ENCODE measurements around the gene TENM3. TPM values are rescaled to one million over a fixed set of nuclear protein-coding genes. Genes with fewer than 3 reads are reported as not detected.

TENM3 gene
- total RNA-seq, 1 experiment from 2014 or later, result 57.4 TPM

- H3K36me3 ChIP-seq, result no peaks in the 10 kb centered on the region
- no peak overlapping the region for H3K27ac ChIP-seq
- no peaks in the 10 kb centered on the region for H3K9me3 ChIP-seq (replicated peaks)
- H3K4me1 ChIP-seq, result no peaks in the 10 kb centered on the region
- no peak overlapping the region for H3K4me3 ChIP-seq
- H3K27me3 ChIP-seq, result no peaks in the 10 kb centered on the region
- no peak for DNase-seq
Observed at GRCh38 chr4:182574706-182575105, 331.5 kb downstream of the TENM3 start.

GRCh38 chr4:182575225-182575624 lies 332.0 kb downstream of the TENM3 start:
- Histone ChIP-seq H3K4me1 (no peaks in the 10 kb centered on the region), H3K9me3 (replicated peaks) (no peaks in the 10 kb centered on the region), H3K36me3 (no peaks in the 10 kb centered on the region), H3K4me3 (no peak overlapping the region), H3K27me3 (no peaks in the 10 kb centered on the region), H3K27ac (no peak overlapping the region)
- DNase-seq, result no peak

GRCh38 chr4:182576601-182577289 lies 333.5 kb downstream of the TENM3 start:
- no peaks in the 10 kb centered on the region for H3K36me3 ChIP-seq
- no peak overlapping the region for H3K4me3 ChIP-seq
- no peaks in the 10 kb centered on the region for H3K9me3 ChIP-seq (replicated peaks)
- no peak overlapping the region for H3K27ac ChIP-seq
- H3K4me1 ChIP-seq, result no peaks in the 10 kb centered on the region
- DNase-seq, result no peak
- no peaks in the 10 kb centered on the region for H3K27me3 ChIP-seq

- Histone ChIP-seq H3K27me3 (no peaks in the 10 kb centered on the region), H3K4me3 (no peak overlapping the region), H3K27ac (no peak overlapping the region), H3K36me3 (no peaks in the 10 kb centered on the region), H3K9me3 (replicated peaks) (no peaks in the 10 kb centered on the region), H3K4me1 (no peaks in the 10 kb centered on the region)
- DNase-seq, result no peak
Observed at GRCh38 chr4:182577411-182577810, 334.2 kb downstream of the TENM3 start.

- no peak overlapping the region for H3K4me3 ChIP-seq
- no peaks in the 10 kb centered on the region for H3K4me1 ChIP-seq
- no peaks in the 10 kb centered on the region for H3K36me3 ChIP-seq
- H3K9me3 ChIP-seq (replicated peaks), result no peaks in the 10 kb centered on the region
- no peak overlapping the region for H3K27ac ChIP-seq
- DNase-seq, result no peak
- no peaks in the 10 kb centered on the region for H3K27me3 ChIP-seq
Observed at GRCh38 chr4:182578402-182578801, 335.2 kb downstream of the TENM3 start.

GRCh38 chr4:182582245-182582644 lies 339.0 kb downstream of the TENM3 start:
- no peak overlapping the region for H3K27ac ChIP-seq
- H3K9me3 ChIP-seq (replicated peaks), result no peaks in the 10 kb centered on the region
- no peaks in the 10 kb centered on the region for H3K4me1 ChIP-seq
- H3K36me3 ChIP-seq, result no peaks in the 10 kb centered on the region
- DNase-seq, result no peak
- H3K4me3 ChIP-seq, result no peak overlapping the region
- no peaks in the 10 kb centered on the region for H3K27me3 ChIP-seq

- Histone ChIP-seq H3K4me1 (no peaks in the 10 kb centered on the region), H3K27ac (no peak overlapping the region)
Observed at GRCh38 chr4:182583703-182584415, 340.7 kb downstream of the TENM3 start.

GRCh38 chr4:182585321-182585720 lies 342.1 kb downstream of the TENM3 start:
- Histone ChIP-seq H3K4me1 (no peaks in the 10 kb centered on the region), H3K36me3 (no peaks in the 10 kb centered on the region), H3K27ac (no peak overlapping the region), H3K4me3 (no peak overlapping the region), H3K9me3 (replicated peaks) (no peaks in the 10 kb centered on the region), H3K27me3 (no peaks in the 10 kb centered on the region)
- DNase-seq, result no peak

More at GRCh38 chr4:182583703-182584415, 340.7 kb downstream of the TENM3 start:
- Histone ChIP-seq H3K36me3 (no peaks in the 10 kb centered on the region), H3K9me3 (replicated peaks) (no peaks in the 10 kb centered on the region), H3K27me3 (no peaks in the 10 kb centered on the region), H3K4me3 (no peak overlapping the region)
- DNase-seq, result no peak

GRCh38 chr4:182589100-182589499 lies 345.9 kb downstream of the TENM3 start:
- H3K36me3 ChIP-seq, result no peaks in the 10 kb centered on the region
- no peak for DNase-seq
- H3K4me1 ChIP-seq, result no peaks in the 10 kb centered on the region
- no peaks in the 10 kb centered on the region for H3K9me3 ChIP-seq (replicated peaks)
- H3K27ac ChIP-seq, result no peak overlapping the region
- no peaks in the 10 kb centered on the region for H3K27me3 ChIP-seq
- no peak overlapping the region for H3K4me3 ChIP-seq

- no peaks in the 10 kb centered on the region for H3K36me3 ChIP-seq
- DNase-seq, result no peak
- no peak overlapping the region for H3K4me3 ChIP-seq
- no peaks in the 10 kb centered on the region for H3K27me3 ChIP-seq
- H3K27ac ChIP-seq, result no peak overlapping the region
- no peaks in the 10 kb centered on the region for H3K9me3 ChIP-seq (replicated peaks)
- no peaks in the 10 kb centered on the region for H3K4me1 ChIP-seq
Observed at GRCh38 chr4:182593402-182593801, 350.2 kb downstream of the TENM3 start.

- no peaks in the 10 kb centered on the region for H3K9me3 ChIP-seq (replicated peaks)
- H3K4me1 ChIP-seq, result no peaks in the 10 kb centered on the region
- no peak overlapping the region for H3K27ac ChIP-seq
- DNase-seq, result no peak
- no peaks in the 10 kb centered on the region for H3K27me3 ChIP-seq
- H3K36me3 ChIP-seq, result no peaks in the 10 kb centered on the region
- H3K4me3 ChIP-seq, result no peak overlapping the region
Observed at GRCh38 chr4:182593864-182594263, 350.7 kb downstream of the TENM3 start.

- Histone ChIP-seq H3K27ac (peak overlapping the region; percentile 83), H3K4me1 (peaks cover 40% of the 10 kb centered on the region), H3K27me3 (no peaks in the 10 kb centered on the region), H3K9me3 (replicated peaks) (no peaks in the 10 kb centered on the region), H3K36me3 (0 out of 2 replicates have a peak, but pooled peaks cover 2% of the 10 kb centered on the region), H3K4me3 (no peak overlapping the region)
- DNase-seq, result peak; percentile 13 to 79
Observed at GRCh38 chr4:182600093-182600492, 356.9 kb downstream of the TENM3 start.

GRCh38 chr4:182600856-182601255 lies 357.7 kb downstream of the TENM3 start:
- H3K27me3 ChIP-seq, result no peaks in the 10 kb centered on the region
- H3K4me1 ChIP-seq, result peaks cover 41% of the 10 kb centered on the region
- DNase-seq, result peak; percentile 46 to 53
- 0 out of 2 replicates have a peak, but pooled peaks cover 2% of the 10 kb centered on the region for H3K36me3 ChIP-seq
- no peaks in the 10 kb centered on the region for H3K9me3 ChIP-seq (replicated peaks)
- H3K27ac ChIP-seq, result peak overlapping the region; percentile 83
- no peak overlapping the region for H3K4me3 ChIP-seq

- Histone ChIP-seq H3K4me3 (no peak overlapping the region), H3K36me3 (0 out of 2 replicates have a peak, but pooled peaks cover 4% of the 10 kb centered on the region), H3K4me1 (peaks cover 41% of the 10 kb centered on the region), H3K27me3 (no peaks in the 10 kb centered on the region), H3K9me3 (replicated peaks) (no peaks in the 10 kb centered on the region), H3K27ac (peak overlapping the region; percentile 77)
- DNase-seq, result peak; percentile 56 to 77
Observed at GRCh38 chr4:182604161-182604622, 361.0 kb downstream of the TENM3 start.

GRCh38 chr4:182604953-182605352 lies 361.8 kb downstream of the TENM3 start:
- DNase-seq, result no peak
- Histone ChIP-seq H3K4me3 (no peak overlapping the region), H3K27me3 (no peaks in the 10 kb centered on the region), H3K4me1 (peaks cover 35% of the 10 kb centered on the region), H3K9me3 (replicated peaks) (no peaks in the 10 kb centered on the region), H3K36me3 (0 out of 2 replicates have a peak, but pooled peaks cover 4% of the 10 kb centered on the region), H3K27ac (peak overlapping the region; percentile 58)
